ENCODE results near the gene GLP2R.

Gene GLP2R

DNA sequence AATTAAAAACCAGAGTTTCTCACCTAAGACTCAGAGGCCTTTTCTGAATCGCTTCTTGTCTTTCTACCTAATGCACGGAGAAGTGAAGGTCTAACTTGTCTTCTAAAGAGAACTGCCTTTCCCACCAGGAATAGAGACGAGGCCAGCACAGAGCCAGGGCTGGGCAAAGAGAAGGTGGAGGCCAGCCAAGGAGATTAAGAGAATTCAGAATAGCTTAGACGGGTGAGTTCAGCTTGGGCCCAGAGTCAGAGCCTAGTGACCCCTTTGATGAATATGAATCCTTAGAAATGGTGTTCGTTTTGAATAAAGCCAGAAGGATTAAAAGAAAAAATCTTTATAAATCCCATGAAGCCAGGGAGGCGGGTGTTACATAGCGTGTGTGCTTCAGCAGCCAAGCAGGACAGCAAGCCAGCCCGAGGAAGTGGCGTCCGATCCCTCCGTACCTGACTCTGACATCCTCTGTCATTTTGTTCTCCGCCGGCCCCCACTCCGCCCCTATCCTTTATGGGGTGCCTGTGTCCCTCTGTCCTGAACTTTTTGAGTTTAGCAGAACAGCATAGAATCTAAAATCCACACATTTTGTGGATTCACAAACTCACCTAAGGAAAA lies 11.3 kb upstream of the GLP2R start:
- no peak for DNase-seq

GRCh38 chr17:9816472-9816871 lies 9.3 kb upstream of the GLP2R start:
- no peak for DNase-seq

- peak in 1 of 2 experiments; percentile 23 for DNase-seq
Measured at GRCh38 chr17:9817086-9817485, 8.6 kb upstream of the GLP2R start.

GRCh38 chr17:9818760-9819159 lies 7.0 kb upstream of the GLP2R start:
- no peak for DNase-seq

DNA sequence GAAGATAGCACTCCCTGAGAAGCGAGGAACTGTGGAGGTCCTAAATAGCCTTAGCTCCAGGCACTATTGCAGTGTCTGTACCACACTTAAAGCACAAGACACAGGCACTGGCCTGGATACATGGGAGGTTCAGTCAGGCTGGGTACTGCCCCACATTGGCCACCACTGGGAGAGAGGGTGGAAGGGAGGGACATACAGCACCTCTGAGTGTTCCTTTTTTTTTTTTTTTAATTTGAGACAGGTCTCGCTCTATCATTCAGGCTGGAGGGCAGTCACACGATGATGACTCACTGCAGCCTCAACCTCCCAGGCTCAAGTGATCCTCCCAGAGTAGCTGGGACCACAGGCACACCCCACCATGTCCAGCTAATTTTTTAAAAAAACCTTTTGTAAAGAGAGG lies 5.3 kb upstream of the GLP2R start:
- DNase-seq = no peak

- DNase-seq = no peak
Measured at GRCh38 chr17:9821921-9822320, 3.8 kb upstream of the GLP2R start, which contains the start of gene GSG1L2. Gene GSG1L2 (minus strand): TSS chr17:9822079. CDS start chr17:9822071, 8 bp downstream.

DNA sequence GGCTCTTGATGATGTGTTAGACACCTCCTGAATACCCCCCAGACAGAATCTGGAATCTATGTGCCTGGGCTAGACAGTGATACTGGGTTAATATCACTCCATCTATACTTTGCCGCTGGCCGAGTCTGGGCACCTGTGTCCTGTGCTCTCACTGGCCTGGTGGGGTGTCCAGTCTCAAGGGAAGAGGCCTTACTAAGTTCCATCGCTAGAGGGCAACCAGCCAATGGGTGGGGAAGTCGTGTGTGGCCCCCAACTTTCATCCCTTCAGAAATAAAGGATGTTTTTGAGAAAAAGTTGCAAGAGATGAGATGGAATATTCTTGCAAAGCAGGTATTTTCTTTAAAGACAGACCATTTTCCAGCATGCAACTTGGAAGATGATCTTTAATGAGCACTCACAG lies 1.6 kb upstream of the GLP2R start:
- no peak for DNase-seq

GRCh38 chr17:9824797-9825338 lies 856 bp upstream of the GLP2R start:
- DNase-seq = no peak

DNA sequence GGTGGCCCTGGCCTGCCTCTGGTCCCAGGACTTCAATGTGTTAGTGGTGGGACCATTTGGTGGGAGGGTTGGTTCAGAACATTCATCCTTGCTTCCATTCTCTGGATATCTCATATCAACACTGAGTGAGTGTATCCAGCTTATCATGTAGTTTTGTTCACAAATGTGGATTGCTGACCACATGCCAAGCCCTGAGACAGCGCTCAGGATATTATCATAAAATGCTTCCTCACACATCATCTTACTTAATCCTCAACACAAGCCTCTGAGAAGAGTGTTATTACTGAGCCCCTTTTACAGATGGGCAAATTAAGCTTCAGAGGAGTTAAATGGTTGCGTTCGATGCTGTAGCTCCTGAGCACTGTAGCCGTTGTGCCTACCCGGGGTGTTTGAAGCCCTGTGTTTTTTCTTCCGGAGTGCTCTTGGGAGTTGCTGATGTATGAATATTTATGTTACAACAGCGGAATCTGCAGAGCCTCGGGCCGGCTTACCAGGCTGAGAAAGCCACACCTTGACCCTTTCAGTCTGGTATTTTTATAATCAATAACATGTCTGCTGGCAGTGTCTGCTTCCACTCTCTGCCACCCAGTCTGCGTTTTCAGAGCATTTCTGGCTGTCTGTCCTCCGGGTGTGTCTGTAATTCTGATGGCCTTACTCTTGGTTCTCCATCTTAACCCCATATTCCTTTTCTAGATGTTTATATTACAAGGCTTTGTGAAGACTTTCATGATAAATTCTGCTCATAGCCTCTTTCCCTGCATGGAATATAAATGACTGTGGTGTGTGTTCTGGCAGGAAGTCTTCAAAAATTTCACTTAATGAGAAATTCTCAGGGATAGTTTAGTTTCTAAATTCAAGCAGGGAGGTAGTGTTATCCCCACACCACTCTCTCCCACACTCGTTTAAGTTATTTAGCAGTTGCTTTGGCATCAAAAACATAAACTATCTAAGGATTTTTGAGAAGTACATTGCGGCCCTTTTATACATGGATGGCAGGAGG lies 2.9 kb downstream of the GLP2R start:
- no peak for DNase-seq

GRCh38 chr17:9829343-9829742 lies 3.6 kb downstream of the GLP2R start:
- no peak for DNase-seq

DNA sequence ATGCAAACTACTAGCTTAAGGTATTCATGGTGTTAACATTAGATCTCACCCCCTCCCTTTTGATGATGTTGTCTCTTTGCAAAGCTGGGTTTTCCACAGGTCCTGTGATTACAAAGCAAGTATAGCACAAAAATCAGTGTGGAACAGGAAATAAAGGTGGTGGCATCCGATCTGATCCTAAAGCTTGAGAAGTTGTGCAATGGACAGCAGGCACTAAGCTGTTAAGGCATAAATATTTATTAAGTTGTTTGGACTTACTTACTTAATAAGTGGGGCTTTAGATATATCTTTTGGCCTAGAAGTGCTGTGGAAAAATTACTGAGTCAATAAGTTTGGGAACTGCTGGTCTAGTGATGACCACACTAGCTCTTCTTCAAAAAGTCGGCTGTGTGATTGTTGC lies 5.0 kb downstream of the GLP2R start:
- DNase-seq = no peak

DNA sequence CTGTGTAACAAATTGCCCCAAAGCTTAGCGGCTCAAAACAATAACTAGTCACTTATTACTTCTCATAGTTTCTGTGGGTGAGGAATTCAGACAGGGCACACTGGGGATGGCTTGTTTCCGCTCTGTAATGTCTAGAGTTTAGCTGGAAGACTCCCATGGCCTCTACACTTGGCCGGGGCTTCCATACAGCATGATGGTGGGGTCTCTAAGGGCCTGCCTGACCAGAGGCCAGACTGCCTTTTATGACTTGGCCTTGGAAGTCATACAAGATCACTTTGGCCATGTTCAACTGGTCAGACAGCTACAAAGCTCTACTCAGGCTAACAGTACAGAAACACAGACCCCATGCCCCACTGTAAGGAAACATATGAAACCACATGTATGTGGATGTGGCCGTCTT lies 8.2 kb downstream of the GLP2R start:
- no peak for DNase-seq

- no peak for DNase-seq
Measured at GRCh38 chr17:9837551-9838471, 12.1 kb downstream of the GLP2R start.

GRCh38 chr17:9839433-9839832 lies 13.7 kb downstream of the GLP2R start:
- DNase-seq = no peak

- DNase-seq = no peak
Measured at GRCh38 chr17:9842057-9842758, 16.5 kb downstream of the GLP2R start.

GRCh38 chr17:9843152-9844010 lies 17.7 kb downstream of the GLP2R start:
- no peak for DNase-seq

DNA sequence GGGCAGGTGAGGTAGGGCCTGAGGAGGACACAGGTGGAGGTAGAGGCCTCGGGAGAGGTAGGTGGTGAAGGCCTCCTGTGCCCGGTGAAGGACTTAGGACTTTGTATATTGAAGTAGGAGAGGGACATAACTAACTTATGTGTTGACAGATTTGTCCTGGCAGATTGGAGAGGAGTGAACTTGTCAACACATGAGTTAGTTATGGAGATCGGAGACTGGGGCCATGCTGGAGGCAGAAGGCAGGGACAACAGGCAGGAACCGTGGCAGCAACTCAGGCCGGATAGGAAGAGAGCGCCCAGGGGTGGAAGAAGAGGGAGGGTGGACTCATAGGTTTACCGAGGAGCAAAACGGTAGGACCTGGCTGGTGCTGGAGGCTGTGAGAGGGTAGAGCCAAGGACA lies 18.4 kb downstream of the GLP2R start:
- no peak for DNase-seq

GRCh38 chr17:9845306-9845705 lies 19.6 kb downstream of the GLP2R start:
- DNase-seq = no peak

GRCh38 chr17:9850151-9850550 lies 24.4 kb downstream of the GLP2R start:
- no peak for DNase-seq

GRCh38 chr17:9854255-9854654 lies 28.5 kb downstream of the GLP2R start:
- DNase-seq = no peak

DNA sequence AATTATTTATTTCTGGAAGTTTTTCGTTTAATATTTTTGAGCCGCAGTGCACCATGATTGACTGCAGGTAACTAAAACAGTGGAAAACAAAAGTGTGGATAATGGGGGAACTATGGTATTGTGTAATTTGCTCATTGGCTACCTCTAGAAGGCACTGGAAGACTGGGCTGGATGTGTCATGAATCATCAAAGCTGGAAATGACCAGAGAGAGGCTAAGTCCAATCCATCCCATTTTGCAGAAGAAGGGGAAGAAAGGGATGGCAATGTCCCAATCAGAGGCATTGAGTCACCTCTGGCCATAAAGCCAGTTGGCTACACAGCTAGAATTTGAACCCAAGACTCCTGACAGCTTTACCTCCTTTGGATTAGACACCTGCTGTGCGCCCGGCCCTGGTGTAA lies 29.3 kb downstream of the GLP2R start:
- no peak for DNase-seq

Data from NCI-H1930 (cell line).